Testis (tissue), 2 donors: ENCODE results near the gene KLHDC9.

Source experiments
- POLR2A ChIP-seq: fragments of 450-650 bp; IDR thresholded peaks from one replicate; pipeline ENCODE4 v1.6.1; 2017; ENCODE audit warnings: antibody characterized with exemption, mild to moderate bottlenecking, moderate library complexity
- TF ChIP-seq, protein P1 (sequence below), 3 experiments: fragments of 450-650 bp in 2 of 3; fragments of 200-600 bp in 1 of 3; sonication (generic) in 1 of 3; IDR thresholded peaks; one replicate each; pipeline ENCODE4 v1.5.1; 2016 to 2019; ENCODE audit warnings: antibody characterized with exemption in 3 of 3, mild to moderate bottlenecking in 2 of 3, moderate library complexity in 1 of 3

DNA sequence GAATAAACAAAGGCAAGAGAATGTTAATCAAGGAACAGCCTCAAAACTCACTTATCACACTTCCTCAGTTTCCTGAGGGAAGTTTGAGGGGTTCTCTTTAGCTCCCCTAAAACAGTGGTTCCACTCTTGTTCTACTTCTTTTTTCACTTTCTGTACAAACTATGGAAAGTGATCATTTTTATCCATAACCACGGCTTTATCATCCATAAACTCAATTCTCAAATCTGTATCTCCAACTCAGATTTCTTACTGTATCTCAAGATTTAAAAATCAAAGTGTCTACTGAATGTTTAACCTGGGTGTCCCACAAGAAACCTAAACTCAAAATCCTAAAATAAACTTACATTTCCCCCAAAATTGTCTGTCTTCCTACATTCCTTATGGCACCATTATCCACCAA lies 15.8 kb downstream of the KLHDC9 start:
- no peak for TF ChIP-seq POLR2A
- TF ChIP-seq, protein P1, sequence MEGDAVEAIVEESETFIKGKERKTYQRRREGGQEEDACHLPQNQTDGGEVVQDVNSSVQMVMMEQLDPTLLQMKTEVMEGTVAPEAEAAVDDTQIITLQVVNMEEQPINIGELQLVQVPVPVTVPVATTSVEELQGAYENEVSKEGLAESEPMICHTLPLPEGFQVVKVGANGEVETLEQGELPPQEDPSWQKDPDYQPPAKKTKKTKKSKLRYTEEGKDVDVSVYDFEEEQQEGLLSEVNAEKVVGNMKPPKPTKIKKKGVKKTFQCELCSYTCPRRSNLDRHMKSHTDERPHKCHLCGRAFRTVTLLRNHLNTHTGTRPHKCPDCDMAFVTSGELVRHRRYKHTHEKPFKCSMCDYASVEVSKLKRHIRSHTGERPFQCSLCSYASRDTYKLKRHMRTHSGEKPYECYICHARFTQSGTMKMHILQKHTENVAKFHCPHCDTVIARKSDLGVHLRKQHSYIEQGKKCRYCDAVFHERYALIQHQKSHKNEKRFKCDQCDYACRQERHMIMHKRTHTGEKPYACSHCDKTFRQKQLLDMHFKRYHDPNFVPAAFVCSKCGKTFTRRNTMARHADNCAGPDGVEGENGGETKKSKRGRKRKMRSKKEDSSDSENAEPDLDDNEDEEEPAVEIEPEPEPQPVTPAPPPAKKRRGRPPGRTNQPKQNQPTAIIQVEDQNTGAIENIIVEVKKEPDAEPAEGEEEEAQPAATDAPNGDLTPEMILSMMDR (IDR thresholded peaks at IDR 0.05) = no peak
